GM12878 (cell line): Measurements from ENCODE around the gene IGFBP6. TPM values are rescaled to one million over a fixed set of nuclear protein-coding genes. Genes with fewer than 3 reads are reported as not detected.

Experiments used
- ATAC-seq: fragments of 200-7000 bp; cut with Tn5 transposase; 3 replicates; pipeline ENCODE4 v1.9.1; 2020; ENCODE audit warnings: mild to moderate bottlenecking, moderate library complexity
- BruUV-seq: library from RNA; stranded (reverse); fragments of 400-500 nt; replicated peaks from 2 replicates; lab custom pipeline; 2021; lab: Mats Ljungman, UMichigan
- CTCF ChIA-PET: fragments of 300-600 bp; sonication (Branson Sonifier 250); formaldehyde crosslinking; extraction: SDS; loops from one replicate; lab custom pipeline; 2021; ENCODE audit warnings: inconsistent platforms; lab: Yijun Ruan, JAX
- POLR2A ChIA-PET: fragments of 350-600 bp; formaldehyde crosslinking; extraction: SDS; loops from one replicate; lab custom pipeline; 2021; ENCODE audit warnings: inconsistent platforms; lab: Charles Lee
- RAD21 ChIA-PET: fragments of 300-600 bp; sonication (Branson Sonifier 250); formaldehyde crosslinking; loops from one replicate; lab custom pipeline; 2023; ENCODE audit warnings: antibody characterized with exemption; ENCODE audit not compliant: unreplicated experiment; lab: Charles Lee
- SMC1A ChIA-PET: fragments of 300-600 bp; sonication (Branson Sonifier 250); formaldehyde crosslinking; loops from one replicate; lab custom pipeline; 2023; ENCODE audit not compliant: unreplicated experiment, uncharacterized antibody; lab: Charles Lee
- DNase-seq: peaks from one replicate; pipeline ENCODE4 v3.0.0-alpha.2; 2011; ENCODE audit warnings: low read depth, low spot score
- FAIRE-seq: peaks from 3 replicates; lab custom pipeline; 2011; peaks lifted over from hg19 to GRCh38; lab: Jason Lieb, UNC
- H2AFZ ChIP-seq: 2 replicates; pipeline ENCODE4 v1.6.0; 2011; ENCODE audit warnings: low read depth, low read length, control low read depth; ENCODE audit not compliant: control insufficient read depth
- H3K27ac ChIP-seq: 2 replicates; pipeline ENCODE4 v1.5.1; 2011; ENCODE audit warnings: control low read depth; ENCODE audit not compliant: control insufficient read depth, insufficient read depth
- H3K27me3 ChIP-seq, 2 experiments: replicated peaks in 1 of 2; 2 replicates each; pipeline versions ENCODE4 v1.6.0 to v1.6.1; 2011; ENCODE audit warnings: low read length in 1 of 2; ENCODE audit not compliant: control insufficient read depth in 2 of 2, insufficient read depth in 2 of 2
- H3K36me3 ChIP-seq, 2 experiments: 2 replicates each; pipeline ENCODE4 v1.5.1; 2011; ENCODE audit warnings: low read length in 1 of 2; ENCODE audit not compliant: control insufficient read depth in 2 of 2, insufficient read depth in 2 of 2
- H3K4me1 ChIP-seq: 2 replicates; pipeline ENCODE4 v1.6.1; 2011; ENCODE audit warnings: mild to moderate bottlenecking, low read length, moderate library complexity, mixed read lengths; ENCODE audit not compliant: control insufficient read depth, insufficient read depth
- H3K4me2 ChIP-seq: 2 replicates; pipeline ENCODE4 v1.6.0; 2011; ENCODE audit warnings: control low read depth; ENCODE audit not compliant: control insufficient read depth, insufficient read depth
- H3K4me3 ChIP-seq: fragments of 200-600 bp; sonication (generic); 2 replicates; pipeline ENCODE4 v1.5.1; 2016
- H3K79me2 ChIP-seq: 2 replicates; pipeline ENCODE4 v1.6.0; 2011; ENCODE audit warnings: low read length; ENCODE audit not compliant: control insufficient read depth, insufficient read depth
- H3K9ac ChIP-seq: 2 replicates; pipeline ENCODE4 v1.8.0; 2011; ENCODE audit warnings: low read length, control low read depth, mixed read lengths; ENCODE audit not compliant: control insufficient read depth, insufficient read depth
- H3K9me3 ChIP-seq: replicated peaks from 3 replicates; pipeline ENCODE4 v1.5.1; 2011; ENCODE audit warnings: mild to moderate bottlenecking, low read length; ENCODE audit not compliant: control insufficient read depth, insufficient read depth
- H4K20me1 ChIP-seq: 2 replicates; pipeline ENCODE4 v1.6.0; 2011; ENCODE audit not compliant: control insufficient read depth, insufficient read depth
- ATF7 ChIP-seq: fragments of 450-650 bp; IDR thresholded peaks from 2 replicates; pipeline ENCODE4 v1.6.1; 2016; ENCODE audit warnings: low read depth, mild to moderate bottlenecking
- BCLAF1 ChIP-seq: fragments of 450-650 bp; IDR thresholded peaks from 2 replicates; pipeline ENCODE4 v1.6.1; 2017; ENCODE audit warnings: antibody characterized with exemption, mild to moderate bottlenecking, moderate library complexity
- CBX5 ChIP-seq: sonication (generic); IDR thresholded peaks from 2 replicates; pipeline ENCODE4 v1.6.1; 2016; ENCODE audit warnings: low read depth, moderate library complexity, mild to moderate bottlenecking, inconsistent platforms
- CHD2 ChIP-seq: IDR thresholded peaks from 2 replicates; pipeline ENCODE4 v1.6.1; 2011; ENCODE audit warnings: low read depth, low read length, improper control_type of control experiment, borderline replicate concordance
- EGR1 ChIP-seq, 2 experiments: IDR thresholded peaks; 1 replicate in 1 of 2; 2 replicates in 1 of 2; pipeline ENCODE4 v1.6.1; 2011 to 2012; ENCODE audit warnings: low read depth in 2 of 2, low read length in 2 of 2, borderline replicate concordance in 1 of 2, mild to moderate bottlenecking in 1 of 2, moderate library complexity in 1 of 2
- HCFC1 ChIP-seq: fragments of 150-350 bp; IDR thresholded peaks from 2 replicates; pipeline ENCODE4 v1.6.1; 2014; ENCODE audit warnings: low read length
- KAT2A ChIP-seq: conservative IDR thresholded peaks from 2 replicates; pipeline ENCODE4 v1.6.1; 2011; ENCODE audit warnings: low read depth, low read length; ENCODE audit not compliant: control insufficient read depth
- KDM1A ChIP-seq: fragments of 200-600 bp; sonication (generic); IDR thresholded peaks from 2 replicates; pipeline ENCODE4 v1.6.1; 2016; ENCODE audit warnings: borderline replicate concordance
- MYB ChIP-seq: fragments of 150-350 bp; IDR thresholded peaks from 2 replicates; pipeline ENCODE4 v1.6.1; 2014; ENCODE audit warnings: mild to moderate bottlenecking, low read depth, low read length, borderline replicate concordance
- NR2F1 ChIP-seq: fragments of 450-650 bp; conservative IDR thresholded peaks from 2 replicates; pipeline ENCODE4 v1.6.1; 2017; ENCODE audit warnings: mild to moderate bottlenecking
- NRF1 ChIP-seq: conservative IDR thresholded peaks from 2 replicates; pipeline ENCODE4 v1.6.1; 2011; ENCODE audit warnings: mild to moderate bottlenecking, low read depth, low read length, improper control_type of control experiment
- POLR2A ChIP-seq: IDR thresholded peaks from 2 replicates; pipeline ENCODE4 v1.6.1; 2011; ENCODE audit warnings: low read depth, mild to moderate bottlenecking, low read length
- POLR2AphosphoS5 ChIP-seq: IDR thresholded peaks from 2 replicates; pipeline ENCODE4 v1.6.1; 2011; ENCODE audit warnings: mild to moderate bottlenecking, low read length, inconsistent platforms
- RBBP5 ChIP-seq: fragments of 200-600 bp; sonication (generic); conservative IDR thresholded peaks from 2 replicates; pipeline ENCODE4 v1.6.1; 2016
- RUNX3 ChIP-seq: IDR thresholded peaks from 2 replicates; pipeline ENCODE4 v1.6.1; 2012; ENCODE audit warnings: low read length, inconsistent platforms
- SKIL ChIP-seq: fragments of 450-650 bp; IDR thresholded peaks from 2 replicates; pipeline ENCODE4 v1.6.1; 2017; ENCODE audit warnings: mild to moderate bottlenecking, low read depth, inconsistent platforms; ENCODE audit not compliant: poor library complexity, severe bottlenecking
- SMARCA5 ChIP-seq: fragments of 450-650 bp; IDR thresholded peaks from 2 replicates; pipeline ENCODE4 v1.6.1; 2017; ENCODE audit warnings: mild to moderate bottlenecking
- ZSCAN29 ChIP-seq: fragments of 450-650 bp; IDR thresholded peaks from 2 replicates; pipeline ENCODE4 v1.6.1; 2017; ENCODE audit warnings: mild to moderate bottlenecking, moderate library complexity
- WGBS: methylation state at CpG from one replicate; pipeline ENCODE4 v1.1.6; 2016; ENCODE audit warnings: low lambda C conversion rate; ENCODE audit not compliant: insufficient replicate concordance, insufficient coverage; ENCODE audit errors: missing lambda C conversion rate; 5-methylcytosine and 5-hydroxymethylcytosine counted together
- in situ Hi-C: fragments of 300-500 bp; cut with MboI; formaldehyde crosslinking; loops from 9 replicates; pipeline ENCODE4 v1.14.3; 2018; ENCODE audit warnings: mixed read lengths
- intact Hi-C: fragments of 100-400 bp; cut with micrococcal nuclease; formaldehyde crosslinking; loops from one replicate; pipeline ENCODE4 v1.14.2; 2022; ENCODE audit not compliant: unreplicated experiment
- polyA plus RNA-seq, 11 experiments: library from polyadenylated mRNA; depleted of rRNA in 4 of 11; unstranded in 6 of 11; stranded (reverse) in 5 of 11; fragments of >200 nt; fragmentation: Nextera tagmentation in 4 of 11; fragmentation: Illumina TruSeq in 1 of 11; extraction: Ambion mirVana in 4 of 11; extraction: Trizol in 1 of 11; gene quantifications; 1 replicate in 1 of 11; 2 replicates in 10 of 11; pipeline versions ENCODE4 v1.2.1 to v1.2.3, GENCODE V29; 2011 to 2016; ENCODE audit warnings: inconsistent platforms in 2 of 11, missing spikeins in 2 of 11, low read depth in 1 of 11
- total RNA-seq, 4 experiments: library from RNA; depleted of rRNA in 3 of 4; stranded (reverse); fragments of >200 nt in 3 of 4; fragmentation: Illumina TruSeq in 1 of 4; extraction: Trizol in 1 of 4; gene quantifications; 2 replicates each; pipeline versions ENCODE4 v1.2.1 to v1.2.3, GENCODE V29; 2013 to 2021

IGFBP6 gene
- total and polyA plus RNA-seq, 10 of the 15 experiments (the other 5 are each of a cell fraction or from before 2014, with no cell fraction given), result 0.09 to 0.87 (median 0.56) TPM; not detected in 3

GRCh38 chr12:53054112-53054878 lies 43.2 kb upstream of the IGFBP6 start:
- in situ Hi-C loops, result no loop called here
- intact Hi-C loops, result loop anchor here (5.0 kb wide), 1 partner anchor 43 kb away; the partner anchor contains the start of gene IGFBP6
- RAD21 ChIA-PET, result interaction anchor here (0.6 to 1.6 kb wide), 5 partner anchors 12 to 326 kb away, joined by 4 to 9 read pairs (median 6); partner anchors contain the start of genes SP1 and SPRYD3
- Histone ChIP-seq H3K4me1 (peaks cover 8% of the 10 kb centered on the region), H3K36me3 (no peaks in the 10 kb centered on the region), H2AFZ (peak overlapping the region; percentile 94), H4K20me1 (no peaks in the 10 kb centered on the region; the same call in 1 of the 2 replicates), H3K79me2 (no peaks in the 10 kb centered on the region), H3K9ac (peak overlapping the region; percentile 60; the same call in 1 of the 2 replicates), H3K27me3 (no peaks in the 10 kb centered on the region), H3K4me2 (peak overlapping the region; percentile 92), H3K9me3 (no peaks in the 10 kb centered on the region), H3K27ac (no peak overlapping the region), H3K4me3 (peak overlapping the region; percentile 80)
- ATAC-seq, result peak; percentile 92
- SMC1A ChIA-PET, result interaction anchor here (0.7 to 0.8 kb wide), 3 partner anchors 26 to 214 kb away, joined by 3 read pairs; partner anchors contain the start of gene SOAT2
- CTCF ChIA-PET, result interaction anchor here (0.6 to 4.5 kb wide), 17 partner anchors 9 to 367 kb away, joined by 3 to 38 read pairs (median 4); partner anchors contain the start of genes EIF4B, IGFBP6 and SPRYD3
- POLR2A ChIA-PET, result interaction anchor here (0.6 to 1.5 kb wide), 7 partner anchors 11 to 274 kb away, joined by 3 to 7 read pairs (median 4); partner anchors contain the start of genes SOAT2 and SPRYD3
- peak; percentile 98 for FAIRE-seq
- WGBS, result 10% methylated on average over 48 of the region's 48 CpGs
- DNase-seq, result peak; percentile 61
- BruUV-seq, result no TSS peak
- TF ChIP-seq NRF1 (0 out of 2 replicates have a peak, but pooled peaks have one; percentile 7), SMARCA5 (no peak), RUNX3 (no peak), MYB (no peak), CHD2 (0 out of 2 replicates have a peak, but pooled peaks have one; percentile 26), POLR2A (peak; percentile 67; the same call in 1 of the 2 replicates), BCLAF1 (no peak), CBX5 (no peak), KDM1A (no peak), KAT2A (no peak), POLR2AphosphoS5 (no peak), HCFC1 (no peak), ATF7 (peak; percentile 95), SKIL (no peak), ZSCAN29 (no peak), EGR1 (IDR thresholded peaks at IDR 0.05; ENCODE audit: borderline replicate concordance in 1 of 2, low read depth in 2 of 2, low read length in 2 of 2) (peak in 1 of 2 experiments; percentile 19; a peak in 1 of 3 replicates), NR2F1 (no peak), RBBP5 (no peak)
